HCT116 (cell line): Measurements from ENCODE around the gene SLCO4A1. TPM values are rescaled to one million over a fixed set of nuclear protein-coding genes. Genes with fewer than 3 reads are reported as not detected.

Experiments used
- ATAC-seq: fragments of 200-7000 bp; cut with Tn5 transposase; 2 replicates; pipeline ENCODE4 v1.9.1; 2020; ENCODE audit warnings: mild to moderate bottlenecking, moderate library complexity
- BruUV-seq: library from RNA; stranded (reverse); fragments of 400-500 nt; replicated peaks from 2 replicates; lab custom pipeline; 2021; lab: Mats Ljungman, UMichigan
- CTCF ChIA-PET: fragments of 300-600 bp; sonication (Branson Sonifier 250); formaldehyde crosslinking; loops from one replicate; lab custom pipeline; 2021; ENCODE audit warnings: antibody characterized with exemption; lab: Charles Lee
- POLR2A ChIA-PET: fragments of 300-600, 350-600 bp; sonication (Branson Sonifier 250); formaldehyde crosslinking; loops from one replicate; lab custom pipeline; 2021; ENCODE audit warnings: antibody characterized with exemption; lab: Charles Lee
- RAD21 ChIA-PET, 2 experiments: fragments of 300-600 bp; sonication (Branson Sonifier 250); formaldehyde crosslinking; loops; one replicate each; lab custom pipeline; 2023; ENCODE audit warnings: low total read pairs in 2 of 2; ENCODE audit not compliant: uncharacterized antibody in 2 of 2, unreplicated experiment in 2 of 2, low non-redundant PET in 1 of 2; lab: Charles Lee
- DNase-seq: peaks from one replicate; pipeline ENCODE4 v3.0.0-alpha.2; 2010; ENCODE audit warnings: low read depth, low spot score
- H2AFZ ChIP-seq: fragments of 200-600 bp; shearing (Covaris generic), sonication (generic); 2 replicates; pipeline ENCODE4 v1.6.1; 2017; ENCODE audit warnings: low read depth, mixed run types, mixed read lengths, antibody characterized with exemption, low read length; ENCODE audit not compliant: poor library complexity, severe bottlenecking
- H3K27ac ChIP-seq: 2 replicates; pipeline ENCODE4 v1.5.1; 2012; ENCODE audit warnings: low read depth, low read length
- H3K27me3 ChIP-seq: fragments of 200-600 bp; sonication (generic); 2 replicates; pipeline ENCODE4 v1.6.1; 2016; ENCODE audit warnings: mixed run types, low read length, mixed read lengths; ENCODE audit not compliant: insufficient read depth
- H3K36me3 ChIP-seq, 2 experiments: fragments of 200-500 bp in 1 of 2; fragments of 200-600 bp in 1 of 2; sonication (Bioruptor generic) in 1 of 2; sonication (generic) in 1 of 2; 2 replicates each; pipeline versions ENCODE4 v1.5.1 to v1.6.1; 2014 to 2016; ENCODE audit warnings: low read length in 2 of 2, inconsistent platforms in 1 of 2, mixed read lengths in 1 of 2, mixed run types in 1 of 2; ENCODE audit not compliant: insufficient read depth in 2 of 2, control insufficient read depth in 1 of 2
- H3K4me1 ChIP-seq, 2 experiments: fragments of 200-600 bp in 1 of 2; sonication (generic) in 1 of 2; 2 replicates each; pipeline versions ENCODE4 v1.5.1 to v1.6.1; 2012 to 2017; ENCODE audit warnings: low read length in 2 of 2, inconsistent platforms in 1 of 2, mild to moderate bottlenecking in 1 of 2, mixed read lengths in 1 of 2, mixed run types in 1 of 2, moderate library complexity in 1 of 2; ENCODE audit not compliant: insufficient read depth in 2 of 2, control insufficient read depth in 1 of 2
- H3K4me2 ChIP-seq: fragments of 200-600 bp; sonication (generic); 2 replicates; pipeline ENCODE4 v1.6.1; 2017; ENCODE audit warnings: mixed run types, low read length, mixed read lengths
- H3K4me3 ChIP-seq, 2 experiments: fragments of 200-600 bp in 1 of 2; sonication (generic) in 1 of 2; replicated peaks in 1 of 2; 2 replicates each; pipeline ENCODE4 v1.5.1; 2011 to 2016; ENCODE audit warnings: low read length in 2 of 2, control low read depth in 1 of 2, low read depth in 1 of 2, mild to moderate bottlenecking in 1 of 2, mixed read lengths in 1 of 2, mixed run types in 1 of 2
- H3K79me2 ChIP-seq: fragments of 200-600 bp; sonication (generic); 2 replicates; pipeline ENCODE4 v1.6.1; 2017; ENCODE audit warnings: mild to moderate bottlenecking, mixed run types, low read length, moderate library complexity, mixed read lengths; ENCODE audit not compliant: insufficient read depth
- H3K9ac ChIP-seq: fragments of 200-600 bp; sonication (generic); 2 replicates; pipeline ENCODE4 v1.6.1; 2016; ENCODE audit warnings: low read length, mixed read lengths
- H3K9me2 ChIP-seq: fragments of 200-600 bp; sonication (generic), shearing (Covaris generic); 2 replicates; pipeline ENCODE4 v1.6.1; 2017; ENCODE audit warnings: mixed run types, mild to moderate bottlenecking, moderate library complexity; ENCODE audit not compliant: insufficient read depth
- H3K9me3 ChIP-seq, 2 experiments: fragments of 200-500 bp in 1 of 2; fragments of 200-600 bp in 1 of 2; sonication (Bioruptor generic) in 1 of 2; sonication (generic) in 1 of 2; 2 replicates each; pipeline ENCODE4 v1.6.1; 2014 to 2017; ENCODE audit warnings: low read length in 2 of 2, mixed read lengths in 2 of 2, inconsistent platforms in 1 of 2, low read depth in 1 of 2, mild to moderate bottlenecking in 1 of 2, mixed run types in 1 of 2, moderate library complexity in 1 of 2; ENCODE audit not compliant: control insufficient read depth in 1 of 2, insufficient read depth in 1 of 2
- H4K20me1 ChIP-seq: fragments of 200-600 bp; sonication (generic), shearing (Covaris generic); 2 replicates; pipeline ENCODE4 v1.6.1; 2017; ENCODE audit warnings: mixed run types, mild to moderate bottlenecking, moderate library complexity; ENCODE audit not compliant: insufficient read depth
- ATF3 ChIP-seq: IDR thresholded peaks from 2 replicates; pipeline ENCODE4 v1.6.1; 2012
- EGR1 ChIP-seq: IDR thresholded peaks from 2 replicates; pipeline ENCODE4 v1.6.1; 2012; ENCODE audit warnings: low read depth
- ELF1 ChIP-seq: IDR thresholded peaks from 2 replicates; pipeline ENCODE4 v1.6.1; 2012; ENCODE audit warnings: low read depth, borderline replicate concordance
- EZH2 ChIP-seq: fragments of 200-600 bp; sonication (generic); IDR thresholded peaks from 2 replicates; pipeline ENCODE4 v1.6.1; 2017; ENCODE audit warnings: antibody characterized with exemption, mixed run types
- MAX ChIP-seq: IDR thresholded peaks from 2 replicates; pipeline ENCODE4 v1.6.1; 2012
- POLR2AphosphoS5 ChIP-seq: IDR thresholded peaks from 2 replicates; pipeline ENCODE4 v1.6.1; 2011; ENCODE audit warnings: mild to moderate bottlenecking, low read depth, low read length, moderate library complexity
- YY1 ChIP-seq: IDR thresholded peaks from 2 replicates; pipeline ENCODE4 v1.6.1; 2011; ENCODE audit warnings: low read length, low read depth, moderate library complexity, mild to moderate bottlenecking; ENCODE audit not compliant: insufficient replicate concordance; ENCODE audit errors: extremely low read depth
- ZFX ChIP-seq: fragments of 450-650 bp; IDR thresholded peaks from 2 replicates; pipeline ENCODE4 v1.6.1; 2017
- ZNF274 ChIP-seq: fragments of 200-500 bp; sonication (Bioruptor generic); IDR thresholded peaks from 2 replicates; pipeline ENCODE4 v1.6.1; 2014; ENCODE audit warnings: mild to moderate bottlenecking, low read depth, low read length, inconsistent platforms
- intact Hi-C: fragments of 100-400 bp; cut with micrococcal nuclease; formaldehyde crosslinking; loops from 2 replicates; pipeline ENCODE4 v1.10.0; 2022
- total RNA-seq: library from RNA; stranded (reverse); gene quantifications from one replicate; pipeline ENCODE4 v1.2.1, GENCODE V29; 2021; ENCODE audit not compliant: unreplicated experiment
- TF ChIP-seq, protein P1 (sequence below), 3 experiments: fragments of 200-600 bp in 1 of 3; sonication (generic) in 1 of 3; IDR thresholded peaks in 2 of 3; conservative IDR thresholded peaks in 1 of 3; 2 replicates each; pipeline ENCODE4 v1.5.1; 2012 to 2017; ENCODE audit warnings: low read depth in 2 of 3, low read length in 2 of 3, antibody characterized with exemption in 1 of 3, borderline replicate concordance in 1 of 3, control low read depth in 1 of 3, mild to moderate bottlenecking in 1 of 3, mixed read lengths in 1 of 3, mixed run types in 1 of 3, moderate library complexity in 1 of 3; ENCODE audit not compliant: insufficient read depth in 1 of 3

Gene SLCO4A1
- total RNA-seq, 1 experiment from 2014 or later = 107 TPM

DNA sequence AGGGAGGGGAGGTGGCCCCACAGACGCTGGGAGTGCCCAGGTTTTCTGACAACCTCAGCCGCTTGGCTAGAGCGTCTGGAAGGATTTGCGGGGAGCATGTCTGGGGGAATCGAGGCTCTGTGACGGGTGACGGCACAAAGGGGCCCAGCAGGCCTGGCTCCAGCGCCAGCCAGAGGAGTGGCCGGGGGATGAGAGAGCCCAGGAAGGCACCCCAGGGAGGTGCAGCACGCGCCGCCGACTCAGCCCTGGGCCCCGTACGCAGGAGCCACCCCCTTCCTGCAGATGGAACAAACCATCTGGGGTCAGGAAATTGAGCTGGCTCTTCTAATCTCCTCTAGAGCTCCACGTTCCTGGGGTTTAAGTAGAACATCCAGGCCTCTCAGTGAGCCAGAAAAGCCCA lies 5.9 kb upstream of the SLCO4A1 start:
- Histone ChIP-seq H3K4me2 (no peak overlapping the region), H3K36me3 (no peaks in the 10 kb centered on the region), H3K9me3 (no peaks in the 10 kb centered on the region), H3K4me3 (no peak overlapping the region), H4K20me1 (no peaks in the 10 kb centered on the region), H3K4me1 (peaks cover 4 to 11% of the 10 kb centered on the region in 2 experiments), H3K27ac (no peak overlapping the region), H3K79me2 (no peaks in the 10 kb centered on the region), H3K9ac (no peak overlapping the region), H3K9me2 (no peaks in the 10 kb centered on the region), H3K27me3 (no peaks in the 10 kb centered on the region), H2AFZ (no peak overlapping the region)
- ATAC-seq = no peak
- CTCF ChIA-PET = no interaction called here
- no TSS peak for BruUV-seq
- intact Hi-C loops = no loop called here
- RAD21 ChIA-PET = no interaction called here
- TF ChIP-seq ZNF274 (no peak), ELF1 (no peak), EGR1 (no peak), YY1 (no peak), ZFX (no peak), ATF3 (no peak), EZH2 (no peak), MAX (no peak), POLR2AphosphoS5 (no peak)
- TF ChIP-seq, protein P1, sequence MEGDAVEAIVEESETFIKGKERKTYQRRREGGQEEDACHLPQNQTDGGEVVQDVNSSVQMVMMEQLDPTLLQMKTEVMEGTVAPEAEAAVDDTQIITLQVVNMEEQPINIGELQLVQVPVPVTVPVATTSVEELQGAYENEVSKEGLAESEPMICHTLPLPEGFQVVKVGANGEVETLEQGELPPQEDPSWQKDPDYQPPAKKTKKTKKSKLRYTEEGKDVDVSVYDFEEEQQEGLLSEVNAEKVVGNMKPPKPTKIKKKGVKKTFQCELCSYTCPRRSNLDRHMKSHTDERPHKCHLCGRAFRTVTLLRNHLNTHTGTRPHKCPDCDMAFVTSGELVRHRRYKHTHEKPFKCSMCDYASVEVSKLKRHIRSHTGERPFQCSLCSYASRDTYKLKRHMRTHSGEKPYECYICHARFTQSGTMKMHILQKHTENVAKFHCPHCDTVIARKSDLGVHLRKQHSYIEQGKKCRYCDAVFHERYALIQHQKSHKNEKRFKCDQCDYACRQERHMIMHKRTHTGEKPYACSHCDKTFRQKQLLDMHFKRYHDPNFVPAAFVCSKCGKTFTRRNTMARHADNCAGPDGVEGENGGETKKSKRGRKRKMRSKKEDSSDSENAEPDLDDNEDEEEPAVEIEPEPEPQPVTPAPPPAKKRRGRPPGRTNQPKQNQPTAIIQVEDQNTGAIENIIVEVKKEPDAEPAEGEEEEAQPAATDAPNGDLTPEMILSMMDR (IDR thresholded peaks at IDR 0.05 in 2 of 3, conservative IDR thresholded peaks at IDR 0.05 in 1 of 3; ENCODE audit: borderline replicate concordance in 1 of 3, insufficient read depth in 1 of 3, low read depth in 2 of 3, low read length in 2 of 3) = no peak
- POLR2A ChIA-PET = no interaction called here
- no peak for DNase-seq
